NCI-H187 treated with DMSO at 0.1 percent for 48 hours (cell line): ENCODE data around the gene SPTBN2.
"Not testable (repeated sequence)": the region's sequence is repeated elsewhere in the genome, so short reads cannot be mapped to it uniquely, and the experiment has no call there.

ENCODE experiments used
- DNase-seq: peaks from one replicate; lab custom pipeline; 2025; lab: John Stamatoyannopoulos, UW

SPTBN2 gene

DNA sequence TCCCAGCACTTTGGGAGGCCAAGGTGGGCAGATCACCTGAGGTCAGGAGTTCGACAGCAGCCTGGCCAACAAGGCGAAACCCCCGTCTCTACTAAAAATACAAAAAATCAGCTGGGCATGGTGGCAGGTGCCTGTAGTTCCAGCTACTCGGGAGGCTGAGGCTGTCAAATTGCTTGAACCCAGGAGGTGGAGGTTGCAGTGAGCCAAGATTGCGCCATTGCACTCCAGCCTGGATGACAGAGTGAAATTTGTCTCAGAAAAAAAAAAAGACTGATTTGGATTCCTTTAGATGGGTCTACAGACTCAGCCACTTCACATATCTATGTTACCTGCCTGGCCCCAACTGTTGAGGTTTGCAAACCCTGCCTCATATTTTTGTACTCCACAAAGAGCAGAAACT is 4.8 kb downstream of the SPTBN2 start:
- DNase-seq = not testable (repeated sequence)

DNA sequence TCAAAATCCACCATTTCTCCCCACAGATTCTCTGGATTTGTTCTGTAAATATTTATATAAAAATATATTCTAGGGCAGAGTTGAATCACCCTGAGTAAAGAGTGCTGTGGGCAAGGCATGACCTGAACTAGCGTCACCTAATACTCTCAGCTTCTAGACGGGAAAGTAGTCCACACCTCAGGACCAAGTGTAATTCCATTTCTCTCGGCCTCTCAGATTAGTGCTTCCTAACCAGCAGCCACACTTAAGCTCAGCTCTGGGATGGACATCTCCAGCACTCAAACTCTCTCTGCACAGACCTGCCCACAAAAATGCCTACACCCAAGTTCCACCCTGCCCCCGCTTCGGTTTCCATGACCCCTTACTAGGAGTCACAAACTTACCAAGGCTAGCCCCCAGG is 5.3 kb downstream of the SPTBN2 start:
- no peak for DNase-seq

DNA sequence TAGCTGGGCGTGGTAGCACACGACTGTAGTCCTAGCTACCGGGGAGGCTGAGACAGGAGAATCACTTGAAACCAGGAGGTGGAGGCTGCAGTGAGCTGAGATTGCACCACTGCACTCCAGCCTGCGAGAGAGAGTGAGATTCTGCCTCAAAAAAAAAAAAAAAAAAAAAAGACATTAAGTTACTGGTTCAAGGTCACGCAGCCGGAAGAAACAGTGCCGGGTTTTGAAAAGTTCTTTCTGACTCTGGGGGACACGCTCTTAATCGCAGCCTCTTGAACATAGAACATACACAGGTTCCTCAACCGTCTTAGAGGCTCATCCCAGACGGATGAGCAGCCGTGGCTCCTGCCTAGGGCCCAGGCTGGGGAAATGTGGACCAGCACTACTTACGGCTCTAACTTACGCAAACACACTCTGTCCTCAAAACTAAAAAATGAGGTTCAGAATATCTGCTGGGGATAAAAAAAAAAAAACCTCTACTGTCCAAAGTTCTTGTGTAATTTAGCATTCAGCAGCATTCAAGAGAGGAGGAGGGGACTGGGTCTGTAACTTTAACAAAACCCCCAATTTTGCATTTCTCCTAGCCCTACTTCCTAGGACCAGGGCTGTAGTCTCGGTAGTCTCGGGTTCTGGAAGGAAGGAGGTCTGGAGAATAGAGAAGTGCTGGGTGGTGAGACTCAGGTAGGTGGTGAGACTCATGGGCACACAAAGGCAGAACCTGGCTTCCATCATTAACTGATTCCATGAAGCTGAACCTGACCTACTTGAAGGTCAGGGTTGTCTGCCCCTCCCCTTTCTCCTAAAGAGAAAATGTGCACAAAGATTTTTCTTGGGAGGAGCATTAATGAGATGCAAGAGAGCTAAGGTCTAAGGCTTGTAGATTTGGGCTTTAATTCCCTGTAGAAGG is 6.0 kb downstream of the SPTBN2 start:
- no peak for DNase-seq

DNA sequence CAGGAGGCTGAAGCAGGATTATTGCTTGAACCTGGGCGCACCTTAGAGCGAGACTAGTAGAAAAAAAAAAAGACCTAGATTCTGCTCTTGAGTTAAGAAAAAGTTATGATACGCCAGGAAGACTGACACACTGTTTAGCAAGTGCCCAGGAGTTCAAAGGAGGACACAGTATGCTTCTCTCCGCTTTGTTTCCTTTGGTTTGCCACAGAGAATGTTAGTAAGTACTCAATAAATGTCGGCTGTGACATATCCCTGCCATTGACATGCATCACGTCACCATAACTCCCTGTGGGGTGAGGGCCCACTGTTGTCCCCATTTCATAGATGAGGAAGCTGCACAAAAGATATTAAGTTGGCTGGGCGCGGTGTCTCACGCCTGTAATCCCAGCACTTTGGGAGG is 7.1 kb downstream of the SPTBN2 start:
- DNase-seq = no peak

DNA sequence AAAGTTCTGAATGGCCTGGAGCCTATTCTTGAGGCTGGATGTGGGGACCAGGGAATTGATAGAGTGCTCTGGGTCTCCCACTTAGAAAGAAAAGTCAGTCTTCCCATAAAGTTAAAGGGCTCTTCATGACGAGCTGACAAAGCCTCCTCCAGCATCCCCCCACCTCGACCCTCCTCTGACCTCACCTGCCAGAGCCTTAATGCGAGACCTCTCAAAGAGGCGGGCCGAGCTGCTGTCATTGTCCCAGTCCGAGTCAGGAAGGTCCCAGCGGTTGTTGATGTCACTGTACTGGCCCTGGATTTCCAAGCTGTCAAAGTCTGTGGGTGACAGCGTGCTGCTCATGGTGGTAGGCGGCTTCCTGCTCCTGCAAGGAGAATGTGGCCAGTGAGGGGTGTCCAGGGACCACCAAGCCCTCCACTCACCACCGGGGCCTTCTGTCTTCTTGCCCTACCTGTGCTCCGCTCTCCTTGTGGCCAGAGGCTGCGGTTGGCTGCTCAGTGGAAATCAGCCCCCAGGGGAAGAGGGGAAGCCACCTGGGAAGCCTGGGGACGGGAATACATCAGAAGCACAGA is 8.0 kb downstream of the SPTBN2 start:
- no peak for DNase-seq

DNA sequence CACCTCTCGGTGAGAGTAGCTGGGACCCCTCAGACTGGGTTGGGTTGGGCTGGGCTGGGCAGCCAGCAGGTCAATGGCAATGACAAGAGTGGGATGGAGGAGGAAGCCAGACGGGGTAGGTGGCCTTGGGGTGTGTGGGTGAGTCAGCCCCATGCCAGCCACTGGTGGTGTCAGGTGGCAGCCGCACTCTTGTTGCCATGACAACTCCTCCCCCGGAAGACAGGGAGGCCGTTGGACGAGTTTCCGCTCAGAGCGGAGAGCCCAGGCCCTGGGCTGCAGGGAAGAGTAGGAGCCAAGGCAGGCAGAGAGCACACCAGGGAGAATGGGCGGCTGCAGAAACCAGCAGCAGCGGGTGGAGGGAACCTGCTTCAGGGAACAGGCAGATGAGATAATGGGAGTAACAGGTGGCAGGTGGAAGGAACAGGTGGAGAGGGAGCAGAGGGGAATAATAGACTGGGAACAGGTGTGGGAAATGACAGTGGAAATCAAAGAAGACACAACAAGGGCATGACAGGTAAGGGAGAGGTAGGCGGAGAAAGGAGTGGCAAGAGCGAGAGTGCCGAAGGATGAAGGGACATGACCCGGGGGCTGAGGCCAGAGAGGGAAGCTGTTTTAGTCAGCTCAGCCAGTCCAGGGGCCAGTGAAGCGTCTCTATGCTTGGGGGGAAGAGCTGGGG is 8.7 kb downstream of the SPTBN2 start:
- peak; percentile 96 for DNase-seq

DNA sequence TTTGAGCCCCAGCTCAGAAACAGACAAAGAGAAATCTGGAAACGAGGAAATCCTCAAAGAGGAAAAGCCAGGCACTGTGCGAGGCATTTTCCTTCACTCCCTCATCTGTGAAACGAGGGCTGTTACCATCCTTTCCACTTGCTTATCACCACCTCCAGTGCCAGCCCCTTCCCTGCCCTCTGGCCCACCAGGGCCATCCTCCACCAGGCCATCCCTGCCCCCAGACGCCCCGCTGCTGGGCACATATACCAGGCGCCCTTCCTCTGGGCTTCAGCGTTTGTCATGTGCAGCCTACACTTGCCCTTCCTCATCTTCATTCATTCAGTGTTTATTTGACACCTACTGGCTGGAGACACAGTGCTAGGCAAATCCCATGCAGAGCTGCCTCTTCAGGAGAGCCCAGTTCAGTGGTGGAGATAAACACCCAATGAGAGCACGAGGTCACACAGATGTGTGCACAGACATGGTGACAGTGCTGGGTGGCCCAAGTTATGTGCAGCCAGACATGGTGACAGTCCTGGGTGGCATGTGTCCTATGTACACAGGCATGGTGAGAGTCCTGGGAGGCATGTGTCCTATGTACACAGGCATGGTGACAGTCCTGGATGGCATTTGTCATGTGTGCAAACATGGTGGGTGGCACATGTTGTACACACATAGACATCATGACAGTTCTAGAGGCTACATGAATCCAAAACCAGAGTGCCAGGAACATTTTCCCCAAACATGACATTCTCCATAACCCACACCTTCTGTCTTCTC is 9.7 kb downstream of the SPTBN2 start:
- DNase-seq = no peak

DNA sequence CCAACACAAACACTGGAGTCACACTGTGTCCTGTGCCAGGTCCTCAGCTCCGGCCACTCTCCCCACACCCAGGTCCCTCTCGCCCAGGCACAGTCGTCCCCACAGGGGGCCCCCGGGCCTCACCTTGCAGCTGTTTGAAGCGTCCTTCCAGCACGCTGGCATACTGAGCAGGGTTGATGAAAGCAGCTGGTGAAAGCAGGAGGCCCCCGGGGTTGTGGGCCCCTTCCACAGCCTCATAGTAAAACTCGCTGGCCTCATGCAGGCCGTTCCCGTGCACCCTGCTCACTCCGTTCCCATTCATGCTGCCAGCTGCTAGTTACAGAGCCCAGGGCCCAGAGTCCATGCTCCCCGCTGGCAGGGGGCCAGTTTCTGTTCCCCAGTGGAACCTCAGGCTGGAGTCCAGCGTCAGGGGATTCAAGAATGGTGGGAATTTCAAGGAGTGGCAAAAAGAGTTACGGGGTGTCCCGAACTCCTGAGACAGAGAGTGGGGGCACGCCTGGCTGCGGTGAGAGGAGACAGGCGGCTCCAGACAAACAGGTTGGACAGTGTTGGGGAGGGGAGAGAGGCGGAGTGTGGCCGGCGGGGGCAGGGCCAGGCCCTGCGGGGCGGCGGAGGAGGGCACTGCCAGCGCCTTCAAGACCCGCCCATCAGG is 10.6 kb downstream of the SPTBN2 start:
- no peak for DNase-seq

DNA sequence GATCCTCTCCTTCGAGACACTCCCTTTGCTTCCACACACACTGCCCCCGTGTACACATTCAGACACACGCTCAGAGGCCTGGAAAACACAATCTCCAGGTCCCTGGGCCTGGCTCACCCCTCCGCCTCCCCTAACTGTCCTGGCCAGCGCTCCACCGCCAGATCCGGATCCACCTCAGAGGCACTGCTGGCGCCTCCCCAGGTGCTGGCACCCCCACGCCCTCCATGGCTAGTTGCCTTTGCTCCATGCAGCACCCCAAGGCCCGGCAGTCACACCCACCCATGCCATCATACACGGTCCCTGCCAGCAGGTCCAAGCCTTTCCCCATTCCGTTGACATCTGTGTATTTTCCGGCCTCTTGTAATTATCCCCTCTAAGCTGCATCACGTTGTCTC is 11.1 kb downstream of the SPTBN2 start:
- DNase-seq = no peak

DNA sequence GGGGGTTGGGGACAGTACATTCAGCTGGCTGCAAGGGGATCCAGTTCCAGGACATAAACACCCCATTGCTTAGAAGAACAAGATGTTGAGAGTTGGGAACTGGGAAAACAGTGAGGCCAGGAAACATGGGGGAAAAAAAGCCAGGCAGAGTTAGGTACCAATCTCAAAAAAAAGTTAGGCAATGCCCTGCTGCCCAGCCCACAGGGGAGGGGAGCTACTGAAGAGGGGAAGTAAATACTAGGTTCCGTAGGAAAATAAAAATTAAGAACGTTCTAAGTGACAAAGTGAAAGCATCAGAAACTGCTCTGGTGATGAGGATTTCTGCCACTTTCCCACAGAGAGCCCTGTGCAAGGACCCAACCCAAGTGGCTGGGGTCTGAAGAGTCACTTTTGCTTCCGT is 12.0 kb downstream of the SPTBN2 start:
- no peak for DNase-seq

DNA sequence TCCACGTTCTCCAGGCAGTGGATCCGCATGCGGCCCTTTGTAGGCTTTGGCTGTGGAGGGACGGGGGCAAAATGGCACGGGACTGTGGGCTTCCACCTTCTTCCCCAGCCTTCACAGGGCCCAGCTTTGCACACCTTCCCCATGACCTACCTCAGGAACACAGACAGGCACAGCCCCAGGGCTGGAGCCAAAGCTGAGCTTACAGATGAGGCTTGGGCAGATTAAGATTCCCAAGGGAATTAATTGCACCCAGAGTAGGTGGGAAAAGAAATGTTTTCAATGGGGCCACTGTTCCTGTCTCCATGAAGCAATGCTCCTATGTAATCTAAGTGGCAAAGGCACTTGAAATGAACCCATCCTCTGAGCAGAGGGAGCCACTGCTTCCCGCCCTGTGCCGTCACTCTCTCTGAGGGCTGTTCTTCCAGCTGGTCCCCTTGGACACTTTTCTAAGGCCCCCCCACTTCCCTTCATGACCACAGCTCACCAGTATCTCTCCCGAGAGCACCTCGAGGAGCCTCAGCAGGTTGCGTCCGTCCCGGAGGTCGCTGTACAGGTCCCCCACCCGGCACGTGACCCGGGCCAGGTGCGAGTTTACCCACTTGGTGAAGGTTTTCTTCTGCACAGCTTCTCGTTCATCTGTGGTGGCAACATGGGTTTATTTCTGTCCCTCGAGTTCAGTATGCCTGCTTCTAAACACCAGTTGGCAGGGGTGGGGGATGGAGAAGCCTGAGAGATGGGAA is 13.5 kb downstream of the SPTBN2 start:
- no peak for DNase-seq

DNA sequence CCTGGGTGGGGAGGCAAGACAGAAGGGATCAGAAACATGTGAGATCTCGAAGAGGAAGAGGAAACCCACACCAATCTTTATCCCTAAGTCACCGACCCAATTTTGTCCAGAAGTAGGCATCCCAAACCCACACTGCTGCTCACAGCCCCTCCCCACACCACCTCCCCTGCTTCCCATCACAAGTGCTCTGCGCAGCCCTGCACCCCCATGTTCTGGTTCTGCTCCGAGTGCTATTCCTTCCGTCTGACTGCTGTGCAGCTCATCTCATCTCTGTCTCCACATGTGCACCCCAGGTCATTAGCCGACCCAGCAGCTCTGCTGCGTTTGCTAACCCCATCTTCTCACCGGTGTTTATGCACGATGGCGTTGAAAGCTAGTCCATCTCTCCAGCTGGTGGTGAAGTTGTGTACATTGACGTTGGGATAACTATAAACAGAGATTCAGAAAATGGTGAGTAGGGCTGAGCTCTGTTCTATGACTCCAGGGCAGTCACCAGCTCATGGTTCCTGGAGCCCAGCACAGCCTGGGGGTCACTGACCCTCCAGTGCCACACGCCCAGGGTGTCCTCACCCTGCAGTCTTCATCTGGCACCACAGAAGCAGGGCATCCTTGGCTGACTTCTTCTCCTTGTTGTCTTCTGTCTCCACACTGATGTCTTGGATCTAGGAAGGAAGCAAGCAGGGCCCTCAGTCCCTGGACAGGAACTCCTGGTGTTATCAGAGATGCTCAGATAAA is 15.1 kb downstream of the SPTBN2 start:
- DNase-seq = no peak

DNA sequence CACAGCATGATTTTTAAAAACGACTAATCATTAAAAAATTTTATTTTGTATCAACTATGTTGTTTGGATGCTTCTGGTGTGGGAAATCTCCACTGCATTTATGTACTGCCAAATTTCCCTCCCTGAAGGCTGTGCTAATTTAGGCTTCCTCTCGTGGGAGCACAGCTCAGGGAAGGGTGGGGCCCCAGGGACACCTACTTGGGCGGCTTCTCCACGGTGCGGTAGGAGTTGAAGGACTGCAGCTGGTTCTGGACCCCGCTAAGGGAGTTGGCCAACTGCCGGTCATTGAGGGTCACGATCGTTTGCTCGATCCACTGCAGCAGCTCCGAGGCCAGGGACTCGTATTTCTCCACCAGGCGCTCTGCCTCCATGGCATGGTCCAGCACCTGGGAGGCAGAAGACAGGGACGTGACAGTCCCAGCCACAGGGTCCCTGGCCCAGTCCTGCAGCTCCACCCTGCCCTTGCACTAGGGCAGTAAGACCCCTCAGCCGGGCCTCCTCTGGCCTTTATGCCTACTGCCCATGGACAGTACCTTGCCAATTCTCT is 18.6 kb downstream of the SPTBN2 start:
- no peak for DNase-seq

DNA sequence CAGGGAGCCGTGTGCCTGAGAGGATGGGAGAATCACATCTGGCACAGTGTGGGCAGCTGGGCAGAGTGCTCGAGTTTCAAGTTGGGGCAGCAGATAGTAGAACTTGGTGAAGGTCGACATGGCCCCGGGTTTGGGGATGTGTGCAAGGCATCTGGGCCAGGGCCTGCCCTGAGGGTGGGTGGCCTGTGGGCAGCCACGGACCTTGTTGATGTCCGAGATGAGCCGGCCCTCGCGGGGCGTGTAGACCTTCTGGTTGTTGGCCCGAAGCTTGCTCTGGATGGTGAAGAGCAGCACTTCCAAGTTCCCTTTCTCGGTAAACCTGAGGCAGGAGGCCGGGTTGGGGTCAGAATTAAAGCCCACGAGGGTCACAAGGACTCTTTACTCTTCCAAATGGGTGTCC is 20.3 kb downstream of the SPTBN2 start:
- no peak for DNase-seq

DNA sequence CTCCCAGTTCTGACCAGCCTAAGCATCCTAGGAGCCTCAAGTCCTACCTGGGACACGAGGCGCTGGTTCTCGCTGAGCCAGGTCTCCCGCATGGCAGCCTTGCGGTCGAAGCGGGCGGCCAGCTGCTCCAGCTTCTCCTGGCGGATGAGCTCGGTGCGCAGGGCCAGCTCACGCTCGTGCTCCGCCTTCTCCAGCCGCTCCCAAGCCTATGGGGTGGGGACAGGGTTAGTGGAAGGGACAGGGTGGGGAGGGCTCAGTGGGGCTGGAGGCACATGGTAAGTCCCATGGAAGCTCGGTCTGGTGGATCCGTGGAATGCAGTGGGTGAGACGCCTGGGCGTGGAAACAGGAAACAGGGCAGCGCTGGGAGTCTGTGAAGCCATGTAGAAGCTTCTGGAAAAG is 20.9 kb downstream of the SPTBN2 start:
- no peak for DNase-seq

DNA sequence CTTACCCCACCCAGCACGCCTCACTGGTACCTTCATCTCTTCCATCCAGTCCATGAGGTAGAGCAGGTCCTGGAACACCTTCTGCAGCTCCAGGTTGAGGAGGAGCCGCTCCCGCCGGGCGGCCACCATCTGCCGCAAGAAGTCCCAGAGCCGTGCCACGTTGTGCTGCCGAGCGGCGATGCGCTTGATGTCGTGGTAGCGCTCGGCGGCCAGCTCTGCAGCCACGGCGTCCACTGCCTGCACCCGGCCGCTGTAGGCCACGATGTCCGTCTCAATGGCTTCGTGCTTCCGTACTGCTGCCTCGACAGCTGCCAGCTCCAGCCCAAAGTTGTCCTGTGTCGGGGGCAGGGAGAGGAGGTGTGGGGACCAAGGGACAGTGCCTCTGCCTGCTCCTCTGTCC is 21.5 kb downstream of the SPTBN2 start:
- no peak for DNase-seq

DNA sequence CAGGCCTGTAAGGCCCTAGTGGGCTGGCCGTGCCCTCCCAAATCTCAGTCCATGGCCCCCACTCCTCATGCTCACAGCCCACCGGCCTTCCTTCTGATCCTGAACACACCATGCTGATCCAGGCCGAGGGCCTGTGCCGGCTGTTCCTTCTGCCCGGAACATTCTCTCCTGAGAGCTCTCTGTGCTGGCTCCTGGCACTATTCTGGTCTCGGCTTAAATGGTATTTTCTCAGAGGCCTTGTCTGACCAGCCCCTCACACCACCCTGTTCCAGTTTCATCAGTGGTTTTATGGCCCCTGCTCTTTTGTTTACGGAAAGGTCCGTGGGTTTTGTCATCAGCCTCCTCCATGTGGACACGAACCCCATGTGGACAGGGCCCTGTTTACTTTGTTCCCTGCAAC is 22.0 kb downstream of the SPTBN2 start:
- DNase-seq = no peak

DNA sequence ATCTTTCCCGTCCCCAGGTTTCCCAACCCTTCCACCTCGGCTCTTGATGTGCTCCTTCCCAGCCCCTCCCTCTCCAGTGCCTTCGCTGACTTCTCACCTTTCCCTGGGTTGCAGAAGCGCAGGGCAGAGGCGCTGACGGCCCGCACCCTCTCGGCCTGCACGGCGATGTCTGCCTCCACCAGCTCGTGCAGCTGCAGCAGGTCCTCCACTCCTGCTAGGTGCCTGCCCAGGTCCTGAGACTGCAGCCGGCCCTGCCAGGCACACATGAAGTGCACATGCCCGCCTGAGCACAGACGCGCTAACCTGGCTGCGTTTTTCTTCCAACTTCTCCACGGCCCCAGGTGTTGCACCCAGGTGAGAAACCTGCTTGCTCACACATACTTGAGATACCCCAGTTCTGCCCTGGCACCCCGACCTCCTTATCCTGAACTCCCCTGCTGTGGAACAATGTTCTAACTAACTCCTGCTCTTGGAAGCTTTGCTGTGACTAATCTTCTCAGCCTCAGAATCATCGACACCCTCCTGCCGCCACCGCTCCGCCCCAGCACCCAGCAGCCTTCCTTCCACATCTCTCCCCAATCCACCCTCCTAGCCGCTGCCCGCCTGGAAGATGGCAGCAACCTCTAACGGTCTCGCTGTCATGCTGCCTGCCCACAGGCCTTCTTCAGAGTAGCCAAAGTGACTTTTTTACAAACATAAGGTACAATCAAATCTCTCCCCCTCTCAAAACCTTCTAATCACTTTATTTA is 23.3 kb downstream of the SPTBN2 start:
- DNase-seq = no peak

DNA sequence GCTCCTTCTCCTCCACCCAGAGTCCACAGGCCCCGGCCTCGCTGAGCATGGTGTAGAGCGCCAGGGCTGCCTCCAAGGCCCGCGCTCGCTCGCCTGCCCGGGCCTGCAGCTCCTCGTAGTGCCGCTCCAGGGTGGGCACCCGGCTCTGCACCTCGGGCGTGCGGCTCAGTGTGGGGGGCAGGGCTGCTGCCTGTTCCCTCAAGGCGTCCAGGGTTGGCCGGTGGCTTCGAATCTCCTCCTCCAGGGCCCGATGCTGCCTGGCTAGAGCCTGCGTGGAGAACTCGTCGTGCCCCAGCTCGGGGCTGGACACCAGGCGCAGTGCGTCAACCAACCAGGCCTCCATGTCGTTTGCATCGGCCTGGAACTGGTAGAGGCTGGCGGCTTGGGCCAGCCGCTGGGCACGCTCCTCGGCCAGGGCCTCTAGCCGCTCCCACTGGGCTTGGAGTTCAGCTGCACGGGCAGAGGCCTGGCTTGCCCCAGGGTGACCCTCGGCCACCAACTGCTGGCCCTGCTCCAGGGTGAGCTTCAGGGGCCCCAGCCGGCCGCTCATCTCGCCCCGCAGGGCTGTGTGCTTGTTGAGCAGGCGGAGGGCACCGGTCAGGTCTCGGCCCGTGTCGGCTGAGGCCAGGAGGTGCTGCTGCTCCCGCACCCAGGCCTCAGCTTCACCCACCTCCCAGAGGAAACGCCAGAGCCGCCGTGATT is 24.2 kb downstream of the SPTBN2 start:
- no peak for DNase-seq
